ENCODE data around the gene ARHGEF17.

The ARHGEF17 gene

GRCh38 chr11:73275381-73275750 is 32.7 kb upstream of the ARHGEF17 start:
- Histone ChIP-seq H3K27me3 (ENCODE audit: control insufficient read depth in 1 of 2, insufficient read depth in 2 of 2, low read length in 2 of 2) (no peaks in the 10 kb centered on the region), H3K9me3 (ENCODE audit: low read length) (no peaks in the 10 kb centered on the region), H3K9ac (ENCODE audit: low read length) (no peak overlapping the region), H3K27ac (ENCODE audit: low read depth, low read length) (no peak overlapping the region), H3K4me1 (ENCODE audit: insufficient read depth, low read length) (no peaks in the 10 kb centered on the region), H3K4me3 (ENCODE audit: low read depth in 1 of 2, low read length in 2 of 2) (no peak overlapping the region), H3K36me3 (ENCODE audit: insufficient read depth, low read length) (no peaks in the 10 kb centered on the region)

- H3K4me3 ChIP-seq (ENCODE audit: low read depth in 1 of 2, low read length in 2 of 2) = no peak overlapping the region
- no peaks in the 10 kb centered on the region for H3K4me1 ChIP-seq (ENCODE audit: insufficient read depth, low read length)
- no peak overlapping the region for H3K9ac ChIP-seq (ENCODE audit: low read length)
- no peaks in the 10 kb centered on the region for H3K9me3 ChIP-seq (ENCODE audit: low read length)
- no peaks in the 10 kb centered on the region for H3K27me3 ChIP-seq (ENCODE audit: control insufficient read depth in 1 of 2, insufficient read depth in 2 of 2, low read length in 2 of 2)
- no peaks in the 10 kb centered on the region for H3K36me3 ChIP-seq (ENCODE audit: insufficient read depth, low read length)
- H3K27ac ChIP-seq (ENCODE audit: low read depth, low read length) = no peak overlapping the region
These were observed 30.6 kb upstream of the ARHGEF17 start for GRCh38 chr11:73277467-73277866.

GRCh38 chr11:73280626-73281025 is 27.4 kb upstream of the ARHGEF17 start:
- Histone ChIP-seq H3K27ac (ENCODE audit: low read depth, low read length) (no peak overlapping the region), H3K9me3 (ENCODE audit: low read length) (no peaks in the 10 kb centered on the region), H3K4me1 (ENCODE audit: insufficient read depth, low read length) (no peaks in the 10 kb centered on the region), H3K4me3 (ENCODE audit: low read depth in 1 of 2, low read length in 2 of 2) (no peak overlapping the region), H3K36me3 (ENCODE audit: insufficient read depth, low read length) (no peaks in the 10 kb centered on the region), H3K27me3 (ENCODE audit: control insufficient read depth in 1 of 2, insufficient read depth in 2 of 2, low read length in 2 of 2) (no peaks in the 10 kb centered on the region), H3K9ac (ENCODE audit: low read length) (no peak overlapping the region)

GRCh38 chr11:73281201-73281741 is 26.8 kb upstream of the ARHGEF17 start:
- H3K9ac ChIP-seq (ENCODE audit: low read length) = no peak overlapping the region
- H3K36me3 ChIP-seq (ENCODE audit: insufficient read depth, low read length) = no peaks in the 10 kb centered on the region
- no peak overlapping the region for H3K27ac ChIP-seq (ENCODE audit: low read depth, low read length)
- no peaks in the 10 kb centered on the region for H3K4me1 ChIP-seq (ENCODE audit: insufficient read depth, low read length)
- H3K27me3 ChIP-seq (ENCODE audit: control insufficient read depth in 1 of 2, insufficient read depth in 2 of 2, low read length in 2 of 2) = no peaks in the 10 kb centered on the region
- no peaks in the 10 kb centered on the region for H3K9me3 ChIP-seq (ENCODE audit: low read length)
- no peak overlapping the region for H3K4me3 ChIP-seq (ENCODE audit: low read depth in 1 of 2, low read length in 2 of 2)

GRCh38 chr11:73281796-73282660 is 26.0 kb upstream of the ARHGEF17 start:
- Histone ChIP-seq H3K4me3 (ENCODE audit: low read depth in 1 of 2, low read length in 2 of 2) (no peak overlapping the region), H3K27me3 (ENCODE audit: control insufficient read depth in 1 of 2, insufficient read depth in 2 of 2, low read length in 2 of 2) (no peaks in the 10 kb centered on the region), H3K4me1 (ENCODE audit: insufficient read depth, low read length) (no peaks in the 10 kb centered on the region), H3K9me3 (ENCODE audit: low read length) (no peaks in the 10 kb centered on the region), H3K27ac (ENCODE audit: low read depth, low read length) (no peak overlapping the region), H3K9ac (ENCODE audit: low read length) (no peak overlapping the region), H3K36me3 (ENCODE audit: insufficient read depth, low read length) (no peaks in the 10 kb centered on the region)

GRCh38 chr11:73283276-73284000 is 24.6 kb upstream of the ARHGEF17 start:
- Histone ChIP-seq H3K9ac (ENCODE audit: low read length) (no peak overlapping the region), H3K27ac (ENCODE audit: low read depth, low read length) (no peak overlapping the region), H3K36me3 (ENCODE audit: insufficient read depth, low read length) (no peaks in the 10 kb centered on the region), H3K4me1 (ENCODE audit: insufficient read depth, low read length) (no peaks in the 10 kb centered on the region), H3K27me3 (ENCODE audit: control insufficient read depth in 1 of 2, insufficient read depth in 2 of 2, low read length in 2 of 2) (no peaks in the 10 kb centered on the region), H3K4me3 (ENCODE audit: low read depth in 1 of 2, low read length in 2 of 2) (no peak overlapping the region), H3K9me3 (ENCODE audit: low read length) (no peaks in the 10 kb centered on the region)

GRCh38 chr11:73284106-73284505 is 24.0 kb upstream of the ARHGEF17 start:
- Histone ChIP-seq H3K9ac (ENCODE audit: low read length) (no peak overlapping the region), H3K27me3 (ENCODE audit: control insufficient read depth in 1 of 2, insufficient read depth in 2 of 2, low read length in 2 of 2) (no peaks in the 10 kb centered on the region), H3K4me3 (ENCODE audit: low read depth in 1 of 2, low read length in 2 of 2) (no peak overlapping the region), H3K4me1 (ENCODE audit: insufficient read depth, low read length) (peaks cover 4% of the 10 kb centered on the region), H3K36me3 (ENCODE audit: insufficient read depth, low read length) (no peaks in the 10 kb centered on the region), H3K9me3 (ENCODE audit: low read length) (no peaks in the 10 kb centered on the region), H3K27ac (ENCODE audit: low read depth, low read length) (no peak overlapping the region)

GRCh38 chr11:73285721-73286120 is 22.4 kb upstream of the ARHGEF17 start:
- Histone ChIP-seq H3K4me1 (ENCODE audit: insufficient read depth, low read length) (peaks cover 12% of the 10 kb centered on the region), H3K27me3 (ENCODE audit: control insufficient read depth in 1 of 2, insufficient read depth in 2 of 2, low read length in 2 of 2) (no peaks in the 10 kb centered on the region), H3K4me3 (ENCODE audit: low read depth in 1 of 2, low read length in 2 of 2) (no peak overlapping the region), H3K9ac (ENCODE audit: low read length) (no peak overlapping the region), H3K9me3 (ENCODE audit: low read length) (no peaks in the 10 kb centered on the region), H3K36me3 (ENCODE audit: insufficient read depth, low read length) (no peaks in the 10 kb centered on the region), H3K27ac (ENCODE audit: low read depth, low read length) (no peak overlapping the region)

GRCh38 chr11:73286240-73286810 is 21.8 kb upstream of the ARHGEF17 start:
- peaks cover 12% of the 10 kb centered on the region for H3K4me1 ChIP-seq (ENCODE audit: insufficient read depth, low read length)
- no peaks in the 10 kb centered on the region for H3K27me3 ChIP-seq (ENCODE audit: control insufficient read depth in 1 of 2, insufficient read depth in 2 of 2, low read length in 2 of 2)
- no peak overlapping the region for H3K9ac ChIP-seq (ENCODE audit: low read length)
- H3K36me3 ChIP-seq (ENCODE audit: insufficient read depth, low read length) = no peaks in the 10 kb centered on the region
- H3K9me3 ChIP-seq (ENCODE audit: low read length) = no peaks in the 10 kb centered on the region
- no peak overlapping the region for H3K27ac ChIP-seq (ENCODE audit: low read depth, low read length)
- no peak overlapping the region for H3K4me3 ChIP-seq (ENCODE audit: low read depth in 1 of 2, low read length in 2 of 2)

- H3K4me1 ChIP-seq (ENCODE audit: insufficient read depth, low read length) = peaks cover 12% of the 10 kb centered on the region
These were observed 20.5 kb upstream of the ARHGEF17 start for GRCh38 chr11:73287400-73288101.

More at GRCh38 chr11:73287400-73288101, 20.5 kb upstream of the ARHGEF17 start:
- H3K9me3 ChIP-seq (ENCODE audit: low read length) = no peaks in the 10 kb centered on the region
- H3K36me3 ChIP-seq (ENCODE audit: insufficient read depth, low read length) = no peaks in the 10 kb centered on the region
- H3K9ac ChIP-seq (ENCODE audit: low read length) = no peak overlapping the region
- H3K4me3 ChIP-seq (ENCODE audit: low read depth in 1 of 2, low read length in 2 of 2) = no peak overlapping the region
- H3K27ac ChIP-seq (ENCODE audit: low read depth, low read length) = no peak overlapping the region
- no peaks in the 10 kb centered on the region for H3K27me3 ChIP-seq (ENCODE audit: control insufficient read depth in 1 of 2, insufficient read depth in 2 of 2, low read length in 2 of 2)

Data from muscle layer of colon (tissue), 2 donors.